OCI-LY3 (cell line): ENCODE measurements around the gene LHX4.

Experiments used
- EZH2phosphoT487 ChIP-seq: fragments of 200-600 bp; shearing (Covaris generic); IDR thresholded peaks from 2 replicates; pipeline ENCODE4 v1.6.1; 2018; ENCODE audit warnings: antibody characterized with exemption, mixed run types, low read depth
- TF ChIP-seq, protein P1 (sequence below): fragments of 200-600, 300-600 bp; sonication (generic); IDR thresholded peaks from 2 replicates; pipeline ENCODE4 v1.5.1; 2014; ENCODE audit warnings: antibody characterized with exemption, low read length, low read depth

- TF ChIP-seq, protein P1, sequence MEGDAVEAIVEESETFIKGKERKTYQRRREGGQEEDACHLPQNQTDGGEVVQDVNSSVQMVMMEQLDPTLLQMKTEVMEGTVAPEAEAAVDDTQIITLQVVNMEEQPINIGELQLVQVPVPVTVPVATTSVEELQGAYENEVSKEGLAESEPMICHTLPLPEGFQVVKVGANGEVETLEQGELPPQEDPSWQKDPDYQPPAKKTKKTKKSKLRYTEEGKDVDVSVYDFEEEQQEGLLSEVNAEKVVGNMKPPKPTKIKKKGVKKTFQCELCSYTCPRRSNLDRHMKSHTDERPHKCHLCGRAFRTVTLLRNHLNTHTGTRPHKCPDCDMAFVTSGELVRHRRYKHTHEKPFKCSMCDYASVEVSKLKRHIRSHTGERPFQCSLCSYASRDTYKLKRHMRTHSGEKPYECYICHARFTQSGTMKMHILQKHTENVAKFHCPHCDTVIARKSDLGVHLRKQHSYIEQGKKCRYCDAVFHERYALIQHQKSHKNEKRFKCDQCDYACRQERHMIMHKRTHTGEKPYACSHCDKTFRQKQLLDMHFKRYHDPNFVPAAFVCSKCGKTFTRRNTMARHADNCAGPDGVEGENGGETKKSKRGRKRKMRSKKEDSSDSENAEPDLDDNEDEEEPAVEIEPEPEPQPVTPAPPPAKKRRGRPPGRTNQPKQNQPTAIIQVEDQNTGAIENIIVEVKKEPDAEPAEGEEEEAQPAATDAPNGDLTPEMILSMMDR: no peak
- no peak for TF ChIP-seq EZH2phosphoT487
Observed at GRCh38 chr1:180208264-180208663, 21.8 kb upstream of the LHX4 start.
